Stimulated activated naive CD4-positive, alpha-beta T cell (primary cell): ENCODE data around the gene ATG2B.
"Not testable (repeated sequence)": the region's sequence is repeated elsewhere in the genome, so short reads cannot be mapped to it uniquely, and the experiment has no call there.

ENCODE experiments used
- DNase-seq, 6 experiments: peaks; one replicate each; lab custom pipeline; 2025; lab: John Stamatoyannopoulos, UW

Gene ATG2B

DNA sequence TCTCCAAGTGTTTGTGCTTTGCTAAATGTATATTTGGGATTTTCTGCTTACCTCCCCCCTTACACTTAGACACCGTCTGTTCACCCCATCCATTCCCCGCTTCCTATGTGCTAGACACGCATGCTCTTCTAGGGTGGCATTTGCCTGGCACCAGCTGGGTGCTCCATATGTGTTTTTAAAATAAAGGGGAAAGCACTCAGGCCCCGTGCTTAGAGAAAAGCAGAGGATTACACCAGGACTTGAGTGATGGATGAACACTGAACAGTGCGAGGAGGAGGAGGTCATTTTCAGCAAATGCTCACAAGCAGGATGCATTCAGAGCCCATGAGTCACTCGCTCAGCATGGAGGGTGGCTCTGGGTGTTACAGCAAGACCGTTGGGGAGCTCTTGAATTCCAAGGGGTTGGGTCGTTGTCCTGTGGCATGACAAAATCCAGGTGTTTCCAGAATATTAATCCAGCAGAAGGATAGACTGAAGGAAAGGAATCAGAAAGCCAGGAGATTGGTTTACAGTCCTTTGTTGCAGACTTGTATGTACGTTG is 110.1 kb downstream of the ATG2B start:
- DNase-seq: no peak

DNA sequence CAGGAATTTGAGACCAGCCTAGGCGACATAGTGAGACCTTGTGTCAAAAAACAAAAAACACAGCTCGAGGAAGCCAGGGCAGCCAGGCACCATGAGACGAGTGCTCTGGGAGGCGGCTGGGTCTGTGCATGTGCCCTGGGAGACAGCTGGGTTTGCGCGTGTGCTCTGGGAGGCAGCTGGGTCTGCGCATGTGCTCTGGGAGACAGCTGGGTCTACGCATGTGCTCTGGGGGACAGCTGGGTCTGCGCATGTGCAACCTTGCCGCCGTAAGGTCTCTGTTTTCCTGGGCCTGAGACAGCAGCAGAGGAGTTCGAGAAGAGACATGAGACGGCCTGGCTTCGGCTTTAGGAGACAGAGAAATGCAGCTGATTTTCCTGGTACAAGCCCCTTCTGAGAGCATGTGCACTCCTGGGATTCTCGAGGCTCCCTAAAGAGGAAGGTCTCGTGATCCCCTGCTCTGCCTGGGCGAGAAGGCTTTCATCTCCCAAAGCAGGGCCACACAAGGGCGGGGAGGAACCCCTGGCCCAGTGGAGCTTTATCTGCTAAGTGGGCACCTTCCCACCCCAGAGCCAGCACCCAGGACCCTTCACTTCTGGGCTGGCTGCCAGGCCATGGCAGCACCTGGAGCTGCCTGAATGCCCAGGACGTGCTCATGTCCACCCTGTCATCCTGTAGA is 110.7 kb downstream of the ATG2B start:
- no peak for DNase-seq

DNA sequence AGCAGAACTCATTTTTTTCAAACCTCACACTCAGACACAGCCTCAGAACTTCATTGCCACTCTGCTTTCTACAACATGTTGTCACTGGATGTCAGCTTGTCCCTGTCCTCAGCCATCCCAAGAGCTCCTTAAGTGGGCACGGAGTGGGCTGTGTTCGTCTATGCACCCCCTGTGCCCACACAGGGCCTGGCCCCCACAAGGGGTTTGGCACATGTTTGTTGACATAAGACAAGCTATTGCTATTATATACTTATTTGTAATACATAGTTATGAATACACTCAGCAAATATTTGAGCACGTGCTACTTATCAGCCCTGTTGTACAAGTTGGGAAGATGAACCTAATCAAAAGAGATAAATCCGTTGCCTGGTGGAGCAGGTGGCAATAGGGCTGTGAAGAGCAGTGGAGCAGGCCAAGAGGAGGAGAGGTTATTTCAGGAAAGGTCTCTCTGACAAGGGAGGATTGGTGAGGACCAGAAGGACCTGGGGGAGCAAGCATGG is 111.4 kb downstream of the ATG2B start:
- no peak for DNase-seq

DNA sequence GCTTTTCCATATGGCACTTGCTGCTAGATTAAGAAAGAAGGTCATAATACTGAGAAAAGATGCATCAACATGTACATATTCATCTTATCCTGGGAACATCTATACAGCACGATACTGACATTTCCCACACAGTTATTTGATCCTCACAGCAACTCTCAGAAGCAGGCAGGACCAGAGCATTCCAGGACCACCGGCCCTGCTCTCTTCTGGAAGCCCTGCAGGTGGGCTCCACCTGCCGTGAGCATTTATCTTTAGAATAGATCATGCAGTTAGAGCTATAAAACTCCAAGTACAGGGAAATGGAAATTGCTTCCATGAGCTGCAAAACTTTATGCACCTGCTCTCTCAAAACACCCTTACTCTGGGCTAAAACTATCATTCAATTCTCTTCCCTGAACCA is 112.7 kb downstream of the ATG2B start:
- no peak for DNase-seq

DNA sequence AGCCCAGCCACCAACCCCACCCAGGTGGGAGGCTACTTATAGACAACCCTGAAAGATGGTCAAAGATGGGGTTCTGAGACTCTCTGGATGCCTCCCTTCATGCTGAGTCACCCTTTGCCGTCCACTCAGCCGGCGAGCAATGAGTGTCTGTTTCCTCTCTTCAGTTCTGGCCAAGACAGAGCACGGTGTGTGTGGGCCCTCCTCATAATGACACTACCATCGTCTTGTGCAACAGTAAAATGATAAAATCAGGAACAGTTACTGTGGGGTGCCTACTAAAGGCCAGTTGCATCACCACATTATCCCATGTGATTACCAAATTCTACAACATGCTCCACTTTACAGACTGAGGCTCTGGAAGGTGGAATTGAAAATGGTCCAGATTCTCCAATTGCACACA is 114.1 kb downstream of the ATG2B start:
- no peak for DNase-seq

DNA sequence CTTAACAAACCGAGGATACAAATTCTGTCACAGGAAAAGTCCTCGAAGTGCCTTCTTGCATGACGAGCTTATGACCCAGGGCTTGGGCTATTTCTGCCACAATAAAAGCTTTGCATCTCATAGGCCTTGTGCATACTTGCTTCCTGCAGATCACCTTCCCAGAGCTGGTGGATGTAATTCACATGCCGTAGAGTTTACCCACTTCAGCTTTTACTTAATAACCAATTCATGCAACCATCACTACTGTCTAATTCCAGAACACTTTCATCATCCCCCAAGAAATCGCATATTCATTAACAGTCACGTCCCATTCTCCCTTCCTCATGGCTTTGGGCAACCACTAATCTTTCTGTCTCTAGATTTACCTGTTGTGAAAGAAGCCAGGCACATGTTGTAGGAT is 116.1 kb downstream of the ATG2B start:
- DNase-seq: no peak

DNA sequence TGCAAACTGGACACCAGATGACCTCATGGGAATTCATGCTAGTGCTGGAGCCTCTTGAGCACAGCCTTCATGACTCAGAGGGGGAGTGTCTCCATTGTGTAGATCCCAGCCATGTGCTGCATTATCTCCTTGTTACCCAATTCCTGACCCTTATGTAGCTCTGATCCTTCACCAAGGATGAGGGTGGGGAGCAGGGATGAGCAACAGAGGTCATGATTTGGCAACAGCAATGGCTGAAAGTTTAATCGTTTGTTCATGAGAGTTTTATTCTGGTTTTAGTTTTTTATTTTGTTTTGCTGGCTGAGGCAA is 116.6 kb downstream of the ATG2B start:
- DNase-seq: no peak

DNA sequence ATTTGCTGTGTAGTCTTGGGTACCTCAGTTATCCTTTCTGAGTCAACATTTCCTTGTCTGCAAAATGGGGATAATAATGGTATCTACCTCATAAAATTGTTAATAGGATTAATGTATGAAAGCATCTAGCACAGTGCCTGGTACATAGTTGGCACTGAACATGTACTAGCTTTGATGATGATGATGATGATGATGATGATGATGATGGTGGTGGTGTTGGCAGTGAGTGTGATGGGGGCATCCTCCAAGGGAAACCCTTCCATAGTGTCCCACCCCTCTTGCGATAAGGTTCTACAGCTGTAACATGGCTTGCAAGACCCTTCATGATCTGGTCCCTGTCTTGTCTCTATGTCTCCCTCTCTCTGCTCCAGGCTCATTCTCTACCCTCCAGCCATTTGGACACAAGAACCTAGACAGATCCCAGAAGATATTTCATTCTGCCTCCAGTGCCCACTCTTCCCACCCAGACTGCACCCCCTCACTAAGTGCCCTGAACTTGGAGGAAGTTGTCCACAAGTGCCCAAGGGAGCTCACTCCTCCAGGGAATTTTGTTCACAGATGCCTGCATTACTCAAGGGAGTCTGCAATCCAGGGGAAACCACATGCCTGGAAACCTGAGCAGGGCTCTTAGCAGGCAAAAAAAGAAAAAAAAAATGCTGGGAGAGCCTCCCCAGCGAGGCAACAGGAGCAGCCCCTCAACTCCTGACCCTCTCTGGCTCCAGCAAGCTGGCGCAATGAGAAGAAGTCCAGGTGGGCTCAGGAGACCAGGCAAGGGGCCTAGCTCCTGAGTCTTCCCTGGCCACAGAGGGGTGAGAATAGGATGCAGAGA is 117.2 kb downstream of the ATG2B start:
- DNase-seq: no peak

DNA sequence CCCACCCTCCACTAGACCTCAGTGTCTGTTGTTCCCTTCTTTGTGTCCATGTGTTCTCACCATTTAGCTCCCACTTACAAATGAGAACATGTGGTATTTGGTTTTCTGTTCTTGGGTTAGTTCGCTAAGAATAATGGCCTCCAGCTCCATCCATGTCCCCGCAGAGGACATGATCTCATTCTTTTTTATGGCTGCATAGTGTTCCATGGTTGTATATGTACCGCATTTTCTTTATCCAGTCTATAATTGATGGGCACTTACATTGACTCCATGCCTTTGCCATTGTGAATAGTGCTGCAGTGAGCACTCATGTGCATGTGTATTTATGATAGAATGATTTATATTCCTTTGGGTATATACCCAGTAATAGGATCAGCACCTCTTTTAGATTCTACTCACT is 118.1 kb downstream of the ATG2B start:
- DNase-seq: not testable (repeated sequence)

DNA sequence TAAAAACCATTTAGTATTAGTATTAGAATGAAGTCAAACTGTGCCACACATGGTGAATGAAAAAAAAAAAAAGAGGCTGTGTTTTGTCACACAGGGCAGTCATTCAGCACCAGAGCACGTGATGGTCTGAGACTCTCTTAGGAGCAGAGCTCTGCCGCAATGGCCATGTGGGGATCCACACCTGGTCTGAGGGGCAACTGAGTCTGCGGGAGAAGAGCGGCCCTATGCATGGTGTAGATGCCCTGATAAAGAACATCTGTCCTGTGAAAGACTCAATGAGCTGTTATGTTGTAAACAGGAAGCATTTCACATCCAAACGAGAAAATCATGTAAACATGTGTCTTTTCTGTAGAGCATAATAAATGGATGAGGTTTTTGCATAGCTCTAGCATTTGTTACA is 119.4 kb downstream of the ATG2B start:
- no peak for DNase-seq

DNA sequence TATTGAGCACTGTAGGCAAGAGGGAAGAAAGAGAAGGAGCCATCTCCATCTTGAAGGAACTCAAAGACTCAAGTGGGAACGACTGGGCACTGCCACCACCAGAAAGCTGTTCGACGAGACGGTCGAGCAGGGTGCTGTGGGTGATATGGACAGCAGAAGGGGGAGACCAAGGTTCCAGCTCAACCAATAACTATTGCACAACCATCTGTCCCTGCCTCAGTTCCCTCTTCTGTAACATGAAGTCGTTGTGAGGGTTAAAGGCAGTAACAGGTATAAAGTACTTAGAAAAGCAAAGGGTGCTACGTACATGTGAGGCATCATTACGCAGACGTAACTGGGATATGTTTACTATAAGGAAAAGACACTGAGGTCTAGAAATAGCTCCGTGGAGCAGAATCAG is 121.0 kb downstream of the ATG2B start:
- no peak for DNase-seq

DNA sequence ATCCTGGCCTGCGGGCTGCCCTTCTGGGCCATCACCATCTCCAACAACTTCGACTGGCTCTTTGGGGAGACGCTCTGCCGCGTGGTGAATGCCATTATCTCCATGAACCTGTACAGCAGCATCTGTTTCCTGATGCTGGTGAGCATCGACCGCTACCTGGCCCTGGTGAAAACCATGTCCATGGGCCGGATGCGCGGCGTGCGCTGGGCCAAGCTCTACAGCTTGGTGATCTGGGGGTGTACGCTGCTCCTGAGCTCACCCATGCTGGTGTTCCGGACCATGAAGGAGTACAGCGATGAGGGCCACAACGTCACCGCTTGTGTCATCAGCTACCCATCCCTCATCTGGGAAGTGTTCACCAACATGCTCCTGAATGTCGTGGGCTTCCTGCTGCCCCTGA is 122.5 kb downstream of the ATG2B start:
- DNase-seq: no peak

DNA sequence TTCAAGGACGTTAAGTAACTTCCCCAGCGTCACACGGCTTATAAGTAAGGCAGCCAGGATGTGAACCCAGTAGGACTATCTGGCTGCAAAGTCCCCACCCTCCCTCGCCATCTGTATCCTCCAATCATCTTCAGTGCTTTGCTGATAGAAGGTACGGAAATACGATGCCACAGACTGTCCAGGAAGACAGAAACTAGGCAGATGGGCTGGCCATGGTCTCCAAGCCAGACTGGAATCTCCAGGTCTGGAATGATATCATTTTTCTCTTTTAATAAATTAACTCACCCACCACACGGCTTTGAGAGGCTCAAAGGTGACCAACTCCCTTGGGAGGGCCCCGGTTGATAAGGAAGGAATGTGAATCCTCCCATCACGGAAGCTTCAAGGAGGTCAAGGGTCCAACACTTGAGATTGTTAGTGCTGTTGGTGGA is 123.4 kb downstream of the ATG2B start:
- DNase-seq: no peak

DNA sequence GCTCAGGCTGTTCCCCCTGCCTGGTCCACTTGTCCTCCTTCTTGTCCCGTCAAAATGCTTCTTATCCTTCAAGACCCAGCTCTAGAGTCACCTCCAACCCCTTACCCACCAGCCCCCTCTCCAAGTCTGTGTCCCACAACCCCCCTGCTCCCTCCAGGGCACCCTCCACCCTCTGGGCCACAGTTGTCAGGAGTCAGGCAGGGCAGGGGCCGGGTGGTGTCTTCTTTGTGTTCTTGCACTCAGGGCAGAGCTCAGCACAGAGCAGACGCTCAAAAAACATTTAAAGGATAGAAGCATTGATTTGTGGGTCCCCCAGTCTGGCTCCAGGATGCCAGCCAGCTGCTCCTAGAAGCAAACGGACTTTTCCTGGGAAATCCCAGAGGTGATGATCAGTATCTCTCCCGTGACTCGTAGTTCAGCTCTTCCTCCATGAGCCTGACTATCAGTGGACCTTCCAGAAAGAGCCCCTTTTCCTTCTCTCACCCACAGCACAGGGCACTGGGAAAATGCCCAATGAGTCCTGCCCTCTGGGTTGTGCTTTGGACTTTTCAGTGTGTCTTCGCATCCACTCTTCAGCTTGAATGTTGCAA is 124.4 kb downstream of the ATG2B start:
- DNase-seq: no peak

DNA sequence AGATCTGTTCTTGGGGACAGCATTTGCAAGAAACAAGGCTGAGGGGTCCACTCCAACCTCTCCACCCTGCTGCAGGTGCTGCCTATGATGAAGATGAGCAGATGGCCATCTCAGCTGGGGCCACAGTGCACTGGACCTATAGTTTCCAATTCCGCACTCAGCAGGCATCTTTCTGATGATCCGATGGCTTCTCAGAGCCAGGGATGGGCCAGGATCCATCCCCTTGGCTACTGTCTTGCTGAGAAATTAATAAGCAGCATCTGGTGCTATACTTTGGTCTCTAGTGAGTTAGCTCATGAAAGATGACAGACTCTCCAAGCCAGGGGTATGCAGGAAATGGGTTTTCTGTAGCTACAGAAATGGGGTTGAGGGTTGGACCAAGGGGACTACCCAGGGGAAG is 125.5 kb downstream of the ATG2B start:
- DNase-seq: no peak

DNA sequence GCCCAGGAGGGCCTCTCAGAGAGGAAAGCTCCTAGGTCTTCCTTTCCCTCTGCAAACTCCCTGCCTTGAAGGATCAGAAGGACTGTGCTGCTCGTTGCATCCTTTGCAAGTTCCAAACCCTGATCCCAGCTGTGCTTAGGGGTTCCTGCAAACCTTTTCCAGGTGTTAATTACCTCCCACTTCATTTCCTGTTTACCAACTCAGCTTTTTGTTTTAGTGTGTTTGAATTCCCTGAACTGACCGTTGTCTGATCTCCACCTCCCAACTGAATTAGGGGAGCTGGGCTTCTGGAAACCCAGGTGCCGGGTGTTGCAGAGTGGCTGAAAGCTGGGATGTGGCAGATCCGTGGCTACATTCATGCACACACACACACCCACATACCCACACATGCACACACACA is 127.7 kb downstream of the ATG2B start:
- no peak for DNase-seq

DNA sequence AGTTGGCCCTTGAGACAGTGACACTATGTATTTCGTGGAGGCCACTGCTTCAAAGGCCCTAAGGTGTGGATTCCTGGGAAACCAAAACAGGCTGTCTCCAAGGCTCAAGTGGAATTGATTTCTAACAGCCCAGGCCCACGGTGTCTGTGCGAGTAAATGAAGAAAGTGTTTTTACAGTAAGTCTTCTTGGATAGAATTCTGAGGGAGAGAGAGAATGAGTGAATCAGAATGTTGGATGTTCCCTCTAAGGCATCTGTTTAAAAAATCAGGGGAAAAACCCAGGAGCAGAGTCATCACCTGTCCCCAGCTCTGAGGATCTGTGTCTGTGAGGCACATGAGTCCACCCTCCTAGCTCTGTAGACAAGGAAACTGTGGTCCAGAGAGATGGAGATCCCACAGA is 129.5 kb downstream of the ATG2B start:
- DNase-seq: no peak

DNA sequence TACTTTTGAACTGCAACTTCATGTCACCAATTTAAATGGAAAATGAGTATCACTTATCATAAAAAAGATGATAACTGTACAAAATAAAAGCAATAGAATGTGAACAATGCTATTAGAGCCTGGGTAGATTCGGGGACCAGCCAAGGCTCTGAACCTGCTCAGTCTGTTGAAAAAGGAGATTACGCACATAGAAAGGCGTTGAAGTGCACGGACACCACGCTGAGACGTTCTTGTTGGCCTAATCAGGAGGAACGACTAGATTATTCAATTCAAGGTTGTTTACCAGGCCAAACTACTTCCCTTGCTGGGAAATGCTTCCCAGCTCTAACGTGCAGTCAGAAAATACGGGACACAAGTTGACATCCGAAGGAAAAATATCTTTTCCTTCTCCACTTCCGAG is 130.6 kb downstream of the ATG2B start:
- no peak for DNase-seq

DNA sequence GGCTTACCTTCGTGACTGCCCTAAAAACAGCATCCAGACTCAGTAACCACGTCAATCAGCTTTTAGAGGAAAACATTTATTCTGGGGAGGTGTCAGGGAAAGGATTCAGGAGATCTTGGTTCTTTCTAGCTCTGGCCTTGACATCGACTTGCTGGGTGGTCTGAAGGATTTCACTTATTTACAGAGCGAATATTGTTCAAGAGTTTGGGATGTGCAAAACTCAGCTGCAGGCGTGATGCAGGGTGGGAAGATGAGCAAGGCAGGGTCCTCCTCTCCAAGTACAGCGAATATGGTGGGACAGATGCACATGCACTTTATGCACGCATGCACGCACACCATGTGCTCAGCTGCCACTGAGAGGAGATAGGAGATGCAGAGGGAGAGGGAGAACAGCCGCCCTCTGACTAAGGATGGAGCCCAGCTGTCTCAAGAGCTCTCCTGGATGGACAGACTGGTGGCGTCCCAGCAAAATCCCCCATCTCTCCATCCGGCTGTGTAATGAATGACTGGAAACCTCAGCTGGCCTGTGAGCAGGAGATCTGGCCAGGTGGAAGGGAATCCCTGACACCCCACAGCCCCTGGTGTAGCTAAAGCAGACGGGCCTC is 131.5 kb downstream of the ATG2B start:
- DNase-seq: no peak

DNA sequence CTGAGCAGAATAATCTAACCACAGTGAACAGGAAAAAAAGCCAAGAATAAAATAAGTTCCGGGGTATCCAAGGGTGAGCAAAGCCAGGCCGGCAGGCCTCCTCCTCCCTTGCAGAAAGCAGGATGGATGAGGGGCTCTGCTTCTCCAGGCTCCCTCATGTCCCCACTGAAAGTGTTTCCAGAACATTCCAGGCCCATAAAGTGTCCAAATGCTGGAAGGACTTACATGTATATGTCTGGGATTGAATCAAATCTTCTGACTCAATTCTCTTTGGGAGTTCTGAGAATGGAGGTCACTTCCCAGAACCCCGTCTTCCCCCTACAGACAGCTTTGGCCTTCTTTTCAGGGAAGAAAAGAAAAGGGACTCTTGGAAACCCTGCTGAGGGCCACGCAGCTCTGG is 132.1 kb downstream of the ATG2B start:
- no peak for DNase-seq

DNA sequence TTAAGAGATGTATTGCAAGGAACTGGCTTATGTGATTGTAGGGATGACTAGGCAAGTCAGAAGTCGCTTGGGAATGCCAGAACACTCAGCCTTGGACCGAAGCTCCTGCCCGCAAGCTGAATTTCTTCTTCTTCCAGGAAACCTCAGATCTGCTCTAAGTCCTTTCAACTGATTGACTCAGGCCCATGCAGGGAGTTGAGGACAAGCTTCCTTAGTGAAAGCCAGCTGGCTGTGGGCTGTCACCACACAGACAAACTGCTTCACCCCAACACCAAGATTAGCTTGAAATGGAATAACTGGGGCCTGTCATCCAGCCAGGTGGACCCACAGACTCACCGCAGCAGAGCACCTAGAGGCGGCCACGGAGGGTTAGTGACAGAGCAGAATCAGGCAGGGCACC is 133.8 kb downstream of the ATG2B start:
- DNase-seq: no peak
